Activated CD4-positive, alpha-beta T cell treated with anti-CD3 and anti-CD28 coated beads for 48 hours (primary cell): ENCODE results near the gene EGLN1.
A peak's percentile ranks its signal among the peaks of the same experiment; 100 is the strongest.

ENCODE experiments used
- DNase-seq: peaks from one replicate; pipeline ENCODE4 v3.0.0-alpha.2; 2020

EGLN1 gene

DNA sequence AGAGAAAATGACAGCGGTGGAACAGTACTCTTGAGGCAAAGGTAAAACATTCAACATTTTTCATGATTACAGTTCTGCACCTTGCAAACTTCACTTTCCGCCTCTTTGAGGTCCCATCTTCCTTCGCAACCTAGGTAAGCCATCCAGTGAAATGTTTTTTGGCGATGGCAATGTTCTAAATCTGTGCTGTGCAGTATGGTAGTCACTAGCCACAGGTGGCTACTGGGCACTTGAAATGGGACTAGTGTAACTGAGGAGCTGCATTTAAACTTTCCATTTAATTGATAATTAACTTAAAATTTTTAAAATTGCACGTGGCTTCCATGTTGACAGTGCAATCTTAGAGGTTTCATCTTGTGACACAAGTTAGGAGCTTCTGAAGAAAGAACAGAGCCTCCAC is 97.4 kb downstream of the EGLN1 start:
- no peak for DNase-seq

DNA sequence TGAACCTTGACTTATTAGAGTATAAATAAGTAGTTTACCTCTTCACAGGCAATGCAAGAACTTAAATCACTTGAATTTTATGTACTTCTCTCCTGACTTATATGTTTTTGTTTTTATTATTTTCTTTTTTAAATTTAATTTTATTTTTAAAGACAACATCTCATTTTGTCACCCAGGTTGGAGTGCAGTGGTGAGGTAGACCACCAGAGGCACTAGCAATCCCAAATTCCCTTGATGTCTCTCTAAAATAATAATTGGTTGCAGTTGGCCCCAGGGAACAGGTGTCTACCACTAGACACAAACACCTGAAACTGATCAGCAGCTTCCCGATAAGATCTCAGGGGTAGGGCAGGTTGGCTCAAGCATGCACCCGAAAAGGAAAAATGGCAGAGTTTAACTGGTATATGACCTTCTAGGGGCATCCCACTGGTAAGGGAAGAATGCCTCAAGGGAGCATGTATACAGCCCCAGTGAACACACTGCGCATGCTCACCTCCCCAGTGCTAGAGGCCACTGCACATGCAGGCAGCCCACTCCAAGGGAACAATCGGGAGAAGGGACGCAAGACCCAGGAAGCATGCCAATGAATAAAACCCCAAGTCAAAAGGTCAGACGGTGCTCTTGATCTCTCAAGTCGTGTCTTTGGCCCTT is 99.1 kb downstream of the EGLN1 start:
- no peak for DNase-seq

DNA sequence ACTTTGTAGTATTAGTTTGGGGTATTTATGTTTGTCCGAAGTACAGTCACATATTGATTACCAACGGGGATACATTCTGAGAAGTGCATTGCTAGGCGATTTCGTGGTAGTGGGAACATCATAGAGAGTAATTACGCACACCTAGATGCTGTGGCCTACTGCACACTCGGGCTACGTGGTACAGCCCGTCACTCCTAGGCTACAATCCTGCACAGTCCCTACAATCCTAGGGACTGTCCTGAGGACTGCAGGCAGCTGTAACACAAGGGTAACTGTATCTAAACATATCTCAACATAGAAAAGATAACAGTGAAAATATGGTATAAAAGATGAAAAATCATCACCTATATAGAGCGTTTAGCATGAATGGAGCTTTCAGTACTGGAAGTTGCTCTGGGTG is 103.0 kb downstream of the EGLN1 start:
- DNase-seq, result no peak

DNA sequence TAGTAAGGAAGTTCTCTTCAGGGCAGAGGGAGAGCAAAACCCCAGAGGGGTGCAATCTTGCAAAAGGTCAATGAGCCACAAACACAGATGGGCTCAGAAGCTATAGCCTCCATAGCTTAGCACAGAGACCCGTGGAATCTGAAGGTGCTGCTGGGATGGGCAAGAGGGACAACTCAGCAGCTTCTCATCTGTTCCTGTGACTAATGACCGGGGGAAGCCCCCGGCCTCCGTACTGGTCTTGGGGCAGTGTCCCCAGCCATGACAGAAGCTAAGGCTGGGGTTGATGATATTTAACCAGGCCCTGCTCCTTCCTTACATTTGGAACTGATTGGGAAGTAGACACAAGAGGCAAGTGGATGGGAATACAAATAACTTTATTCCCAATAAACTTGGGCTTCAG is 103.5 kb downstream of the EGLN1 start:
- DNase-seq, result no peak

DNA sequence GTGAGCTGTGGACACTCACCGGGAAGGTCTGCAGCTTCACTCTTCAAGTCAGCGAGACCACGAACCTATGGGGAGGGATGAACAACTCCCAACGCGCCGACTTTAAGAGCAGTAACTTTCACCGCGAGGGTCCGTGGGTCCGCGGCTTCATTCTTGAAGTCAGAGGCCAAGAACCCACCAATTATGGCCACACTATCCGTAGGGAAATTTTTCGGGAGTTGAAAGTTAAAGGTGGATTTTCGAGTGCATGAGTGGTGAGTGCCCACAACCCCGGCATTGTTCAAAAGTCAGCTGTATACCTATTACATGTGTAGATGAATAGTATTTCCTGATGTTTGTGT is 104.1 kb downstream of the EGLN1 start:
- DNase-seq, result no peak

DNA sequence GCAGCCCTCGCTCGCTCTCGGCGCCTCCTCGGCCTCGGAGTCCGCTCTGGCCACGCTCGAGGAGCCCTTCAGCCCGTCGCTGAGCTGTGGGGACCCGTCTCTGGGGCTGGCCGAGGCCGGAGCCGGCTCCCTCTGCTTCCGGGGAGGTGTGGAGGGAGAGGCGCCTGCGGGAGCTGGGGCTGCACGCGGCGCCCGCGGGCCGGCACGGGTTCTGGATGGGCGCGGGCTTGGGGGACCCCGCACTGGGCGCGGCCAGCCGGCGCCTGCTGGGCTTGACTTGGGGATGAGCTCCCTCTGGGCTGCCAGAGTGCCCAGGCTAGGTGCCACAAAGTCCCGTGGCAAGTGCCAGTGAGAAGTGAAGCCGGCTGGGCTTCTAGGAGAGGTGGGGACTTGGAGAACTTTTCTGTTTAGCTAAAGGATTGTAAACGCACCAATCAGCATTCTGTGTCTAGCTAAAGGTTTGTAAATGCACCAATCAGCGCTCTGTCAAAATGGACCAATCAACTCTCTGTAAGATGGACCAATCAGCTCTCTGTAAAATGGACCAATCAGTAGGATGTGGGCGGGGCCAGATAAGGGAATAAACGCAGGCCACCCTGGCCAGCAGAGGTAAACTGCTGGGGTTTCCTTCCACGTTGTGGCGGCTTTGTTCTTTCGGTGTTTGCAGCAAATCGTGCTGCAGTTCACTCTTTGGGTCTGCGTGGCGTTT is 104.6 kb downstream of the EGLN1 start:
- DNase-seq, result peak; percentile 7

DNA sequence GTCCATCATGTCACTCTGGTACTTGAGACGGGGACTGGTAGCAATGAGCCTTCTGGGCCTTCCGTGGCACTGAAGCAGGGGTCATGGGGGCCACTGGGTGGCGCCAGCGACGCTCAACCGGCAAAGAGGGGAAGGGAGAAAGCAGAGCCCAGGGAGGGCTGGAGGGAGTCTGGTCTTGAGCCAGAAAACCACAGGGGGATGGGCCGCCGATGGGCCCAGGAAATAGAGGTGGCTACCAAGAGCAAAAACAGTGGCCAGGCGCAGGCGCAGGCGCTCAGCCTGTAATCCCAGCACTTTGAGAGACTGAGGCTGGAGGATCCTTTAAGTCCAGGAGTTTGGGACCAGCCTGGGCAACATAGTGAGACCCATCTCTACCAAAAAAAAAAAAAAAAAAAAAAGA is 106.2 kb downstream of the EGLN1 start:
- peak; percentile 66 for DNase-seq
